HEK293 (cell line): ENCODE measurements around the gene PLEKHJ1.
"Not testable (repeated sequence)": the region's sequence is repeated elsewhere in the genome, so short reads cannot be mapped to it uniquely, and the experiment has no call there.

Source experiments
- CTCF ChIA-PET: fragments of 350-600 bp; formaldehyde crosslinking; extraction: SDS; loops from one replicate; lab custom pipeline; 2021; ENCODE audit warnings: antibody characterized with exemption; lab: Yijun Ruan, JAX
- POLR2A ChIA-PET: fragments of 300-600 bp; formaldehyde crosslinking; extraction: SDS; loops from one replicate; lab custom pipeline; 2020; ENCODE audit warnings: antibody characterized with exemption, inconsistent platforms; lab: Yijun Ruan, JAX
- H3K27ac ChIP-seq: fragments of 200-500 bp; sonication (Bioruptor generic); 2 replicates; pipeline ENCODE4 v1.5.1; 2014; ENCODE audit warnings: low read depth, low read length, control low read depth, inconsistent platforms; ENCODE audit errors: extremely low read depth
- H3K36me3 ChIP-seq, 2 experiments: fragments of 200-500 bp in 1 of 2; sonication (Bioruptor generic) in 1 of 2; 1 replicate in 1 of 2; 2 replicates in 1 of 2; pipeline ENCODE4 v1.5.1; 2014 to 2017; ENCODE audit warnings: inconsistent platforms in 2 of 2, low read length in 2 of 2; ENCODE audit not compliant: control insufficient read depth in 2 of 2, insufficient read depth in 1 of 2
- H3K4me1 ChIP-seq: fragments of 200-500 bp; sonication (Bioruptor generic); 2 replicates; pipeline ENCODE4 v1.5.1; 2014; ENCODE audit warnings: mild to moderate bottlenecking, low read length, inconsistent platforms; ENCODE audit not compliant: control insufficient read depth, insufficient read depth
- H3K4me3 ChIP-seq: 2 replicates; pipeline ENCODE4 v1.5.1; 2011; ENCODE audit warnings: low read depth, mild to moderate bottlenecking, control low read depth, low read length, moderate library complexity
- H3K9me3 ChIP-seq: fragments of 200-500 bp; sonication (Bioruptor generic); 2 replicates; pipeline ENCODE4 v1.5.1; 2014; ENCODE audit warnings: low read depth, low read length, inconsistent platforms; ENCODE audit not compliant: control insufficient read depth, insufficient read depth
- EGR2 ChIP-seq: fragments of 450-650 bp; formaldehyde crosslinking; IDR thresholded peaks from 2 replicates; pipeline ENCODE4 v1.5.1; 2016; ENCODE audit warnings: low read depth, missing biosample characterization, missing genetic modification characterization
- FEZF1 ChIP-seq: fragments of 450-650 bp; formaldehyde crosslinking; IDR thresholded peaks from 2 replicates; pipeline ENCODE4 v1.5.1; 2016; ENCODE audit warnings: missing biosample characterization, missing genetic modification characterization
- REPIN1 ChIP-seq: fragments of 450-650 bp; formaldehyde crosslinking; IDR thresholded peaks from 2 replicates; pipeline ENCODE4 v1.5.1; 2017; ENCODE audit warnings: missing biosample characterization, missing genetic modification characterization, low read depth
- WT1 ChIP-seq: fragments of 450-650 bp; formaldehyde crosslinking; IDR thresholded peaks from 2 replicates; pipeline ENCODE4 v1.5.1; 2016; ENCODE audit warnings: missing biosample characterization, missing genetic modification characterization
- ZBTB21 ChIP-seq: fragments of 450-650 bp; formaldehyde crosslinking; IDR thresholded peaks from 2 replicates; pipeline ENCODE4 v1.5.1; 2017; ENCODE audit warnings: missing biosample characterization, missing genetic modification characterization
- ZFHX2 ChIP-seq: fragments of 450-650 bp; formaldehyde crosslinking; conservative IDR thresholded peaks from 2 replicates; pipeline ENCODE4 v1.5.1; 2016; ENCODE audit warnings: missing biosample characterization, missing genetic modification characterization
- ZFP69B ChIP-seq: fragments of 450-650 bp; formaldehyde crosslinking; IDR thresholded peaks from 2 replicates; pipeline ENCODE4 v1.5.1; 2016; ENCODE audit warnings: missing biosample characterization, missing genetic modification characterization
- ZNF169 ChIP-seq: fragments of 450-650 bp; formaldehyde crosslinking; IDR thresholded peaks from 2 replicates; pipeline ENCODE4 v1.5.1; 2016; ENCODE audit warnings: missing biosample characterization, missing genetic modification characterization
- ZNF174 ChIP-seq: fragments of 450-650 bp; formaldehyde crosslinking; IDR thresholded peaks from 2 replicates; pipeline ENCODE4 v1.5.0; 2017; ENCODE audit warnings: missing biosample characterization, mild to moderate bottlenecking, missing genetic modification characterization
- ZNF248 ChIP-seq: fragments of 450-650 bp; formaldehyde crosslinking; IDR thresholded peaks from 2 replicates; pipeline ENCODE4 v1.5.1; 2017; ENCODE audit warnings: missing biosample characterization, missing genetic modification characterization
- ZNF366 ChIP-seq: fragments of 450-650 bp; formaldehyde crosslinking; conservative IDR thresholded peaks from 2 replicates; pipeline ENCODE4 v1.5.1; 2016; ENCODE audit warnings: missing biosample characterization, missing genetic modification characterization
- ZNF48 ChIP-seq: fragments of 450-650 bp; formaldehyde crosslinking; IDR thresholded peaks from 2 replicates; pipeline ENCODE4 v1.5.1; 2016; ENCODE audit warnings: missing biosample characterization, missing genetic modification characterization
- ZNF621 ChIP-seq: fragments of 450-650 bp; formaldehyde crosslinking; IDR thresholded peaks from 2 replicates; pipeline ENCODE4 v1.5.1; 2017; ENCODE audit warnings: missing biosample characterization, missing genetic modification characterization
- ZNF658 ChIP-seq: fragments of 450-650 bp; formaldehyde crosslinking; IDR thresholded peaks from 2 replicates; pipeline ENCODE4; 2016; ENCODE audit warnings: missing biosample characterization, missing genetic modification characterization
- ZNF664 ChIP-seq: fragments of 450-650 bp; formaldehyde crosslinking; IDR thresholded peaks from 2 replicates; pipeline ENCODE4 v1.5.1; 2016; ENCODE audit warnings: missing biosample characterization, missing genetic modification characterization
- ZNF747 ChIP-seq: fragments of 450-650 bp; formaldehyde crosslinking; IDR thresholded peaks from 2 replicates; pipeline ENCODE4 v1.5.1; 2016; ENCODE audit warnings: missing biosample characterization, missing genetic modification characterization
- ZNF792 ChIP-seq: fragments of 450-650 bp; formaldehyde crosslinking; IDR thresholded peaks from 2 replicates; pipeline ENCODE4 v1.5.1; 2016; ENCODE audit warnings: missing biosample characterization, missing genetic modification characterization
- TF ChIP-seq, protein P1 (sequence below): fragments of 450-650 bp; IDR thresholded peaks from 2 replicates; pipeline ENCODE4 v1.5.1; 2018; ENCODE audit warnings: missing biosample characterization, missing genetic modification characterization

The PLEKHJ1 gene

DNA sequence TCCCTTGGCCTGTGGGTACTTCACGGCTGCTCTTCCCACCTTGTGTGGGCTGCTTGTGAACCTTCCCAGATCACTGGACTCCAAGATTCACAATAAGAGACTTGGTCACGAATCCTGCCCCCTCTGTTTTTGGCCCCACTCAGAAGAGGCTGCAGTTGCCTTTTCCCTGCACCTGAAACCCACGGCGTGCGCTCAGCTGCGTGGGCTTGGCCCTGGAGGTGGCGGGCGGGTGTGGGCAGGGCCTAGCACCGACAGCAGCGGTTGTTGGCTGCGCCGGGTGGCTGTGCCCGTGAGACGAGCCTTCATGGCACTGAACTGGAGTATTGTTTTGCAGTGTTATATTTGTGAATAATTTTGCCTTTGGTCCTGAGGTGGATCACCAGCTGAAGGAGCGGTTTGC, 33.8 kb downstream of the PLEKHJ1 start:
- Histone ChIP-seq H3K27ac (no peak overlapping the region), H3K36me3 (peaks cover 4 to 42% of the 10 kb centered on the region in 2 experiments; a peak in 2 of 3 replicates), H3K4me3 (no peak overlapping the region), H3K4me1 (no peaks in the 10 kb centered on the region), H3K9me3 (no peaks in the 10 kb centered on the region)
- ChIA-PET POLR2A (no interaction called here), CTCF (interaction anchor here (1.2 kb wide), 1 partner anchor 34 kb away, joined by 6 read pairs; the partner anchor contains the start of gene PLEKHJ1)
- TF ChIP-seq ZNF174 (tag by site-specific recombination) = no peak
- TF ChIP-seq EGR2 = peak; percentile 88
- TF ChIP-seq ZNF664 = no peak
- TF ChIP-seq, protein P1, sequence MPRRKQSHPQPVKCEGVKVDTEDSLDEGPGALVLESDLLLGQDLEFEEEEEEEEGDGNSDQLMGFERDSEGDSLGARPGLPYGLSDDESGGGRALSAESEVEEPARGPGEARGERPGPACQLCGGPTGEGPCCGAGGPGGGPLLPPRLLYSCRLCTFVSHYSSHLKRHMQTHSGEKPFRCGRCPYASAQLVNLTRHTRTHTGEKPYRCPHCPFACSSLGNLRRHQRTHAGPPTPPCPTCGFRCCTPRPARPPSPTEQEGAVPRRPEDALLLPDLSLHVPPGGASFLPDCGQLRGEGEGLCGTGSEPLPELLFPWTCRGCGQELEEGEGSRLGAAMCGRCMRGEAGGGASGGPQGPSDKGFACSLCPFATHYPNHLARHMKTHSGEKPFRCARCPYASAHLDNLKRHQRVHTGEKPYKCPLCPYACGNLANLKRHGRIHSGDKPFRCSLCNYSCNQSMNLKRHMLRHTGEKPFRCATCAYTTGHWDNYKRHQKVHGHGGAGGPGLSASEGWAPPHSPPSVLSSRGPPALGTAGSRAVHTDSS = no peak
- no peak for TF ChIP-seq REPIN1 (tag by site-specific recombination)
- peak; percentile 74 for TF ChIP-seq ZFHX2 (tag by site-specific recombination)

DNA sequence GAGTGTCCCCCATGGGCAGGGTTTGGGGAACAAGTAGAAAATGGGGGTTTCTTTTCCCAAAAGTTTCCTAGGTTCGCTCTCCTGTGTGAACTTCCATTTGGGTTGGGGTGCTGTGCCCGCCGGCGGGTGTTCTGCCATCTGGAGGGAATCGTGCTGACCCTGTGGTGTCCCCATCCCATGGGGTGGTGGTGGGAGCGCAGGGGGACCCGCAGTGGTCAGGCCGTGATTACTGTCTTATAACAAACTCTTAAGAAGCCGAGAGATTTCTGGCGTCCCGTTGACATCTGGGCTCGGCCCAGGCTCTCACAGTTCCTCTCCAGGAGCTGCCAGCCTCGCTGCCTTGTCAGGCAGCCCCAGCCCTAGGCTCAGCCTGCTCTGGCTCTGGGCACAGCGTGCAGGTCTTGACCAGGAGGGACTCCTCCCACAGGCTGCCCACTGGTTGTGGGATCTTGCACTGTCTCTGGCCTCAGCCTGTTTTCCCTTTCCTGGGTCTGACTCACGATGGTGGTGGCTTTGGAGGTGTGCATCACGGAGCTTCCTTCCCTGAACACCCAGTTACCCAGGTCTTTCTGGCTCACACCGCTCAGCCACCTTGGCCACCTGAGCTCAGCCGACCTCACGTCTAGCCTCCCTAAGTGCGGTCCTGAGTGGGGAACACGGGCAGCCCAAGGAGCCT, 34.5 kb downstream of the PLEKHJ1 start:
- H3K4me1 ChIP-seq = no peaks in the 10 kb centered on the region
- ChIA-PET CTCF (interaction anchor here (1.2 kb wide), 1 partner anchor 34 kb away, joined by 6 read pairs; the partner anchor contains the start of gene PLEKHJ1), POLR2A (no interaction called here)
- H3K4me3 ChIP-seq = no peak overlapping the region
- TF ChIP-seq FEZF1 (tag by site-specific recombination) (no peak), ZNF48 (tag by site-specific recombination) (no peak), ZNF747 (tag by site-specific recombination) (no peak), ZFP69B (no peak), ZBTB21 (tag by site-specific recombination) (no peak), ZNF169 (tag by site-specific recombination) (no peak), ZNF792 (tag by site-specific recombination) (no peak), ZFHX2 (tag by site-specific recombination) (no peak), ZNF658 (tag by site-specific recombination) (no peak), ZNF248 (tag by site-specific recombination) (no peak), ZNF621 (tag by site-specific recombination) (no peak)
- peaks cover 4 to 39% of the 10 kb centered on the region in 2 experiments; a peak in 2 of 3 replicates for H3K36me3 ChIP-seq
- no peak overlapping the region for H3K27ac ChIP-seq
- H3K9me3 ChIP-seq = no peaks in the 10 kb centered on the region

DNA sequence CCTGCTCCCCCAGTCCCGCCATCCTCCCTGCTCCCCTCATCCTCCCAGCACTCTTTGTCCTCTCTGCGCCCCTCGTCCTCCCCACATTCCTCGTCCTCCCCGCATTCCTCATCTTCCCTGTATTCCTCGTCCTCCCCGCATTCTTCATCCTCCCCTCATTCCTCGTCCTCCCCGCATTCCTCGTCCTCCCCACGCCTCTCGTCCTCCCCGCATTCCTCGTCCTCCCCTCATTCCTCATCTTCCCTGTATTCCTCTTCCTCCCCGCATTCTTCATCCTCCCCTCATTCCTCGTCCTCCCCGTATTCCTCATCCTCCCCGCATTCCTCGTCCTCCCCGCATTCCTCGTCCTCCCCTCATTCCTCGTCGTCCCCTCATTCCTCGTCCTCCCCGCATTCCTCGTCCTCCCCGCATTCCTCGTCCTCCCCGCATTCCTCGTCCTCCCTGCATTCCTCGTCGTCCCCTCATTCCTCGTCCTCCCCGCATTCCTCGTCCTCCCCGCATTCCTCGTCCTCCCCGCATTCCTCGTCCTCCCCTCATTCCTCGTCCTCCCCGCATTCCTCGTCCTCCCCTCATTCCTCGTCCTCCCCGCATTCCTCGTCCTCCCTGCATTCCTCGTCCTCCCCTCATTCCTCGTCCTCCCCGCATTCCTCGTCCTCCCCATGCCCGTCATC, 35.4 kb downstream of the PLEKHJ1 start:
- H3K36me3 ChIP-seq = peaks cover 4 to 43% of the 10 kb centered on the region in 2 experiments; a peak in 2 of 3 replicates
- H3K27ac ChIP-seq, H3K4me1 ChIP-seq, H3K4me3 ChIP-seq, CTCF ChIA-PET, POLR2A ChIA-PET, H3K9me3 ChIP-seq: not testable (repeated sequence)
- peak; percentile 95 for TF ChIP-seq WT1 (tag by site-specific recombination)
- TF ChIP-seq ZNF366 (tag by site-specific recombination) = peak; percentile 12; the same call in 1 of the 2 replicates
